Ishikawa (cell line): ENCODE data around the gene IMMP2L.

ENCODE experiments used
- CEBPB ChIP-seq: IDR thresholded peaks from 2 replicates; pipeline ENCODE4 v1.6.1; 2012
- CREB1 ChIP-seq: IDR thresholded peaks from 2 replicates; pipeline ENCODE4 v1.6.1; 2012; ENCODE audit warnings: low read depth
- EGR1 ChIP-seq: IDR thresholded peaks from 2 replicates; pipeline ENCODE4 v1.6.1; 2012
- EP300 ChIP-seq: IDR thresholded peaks from 2 replicates; pipeline ENCODE4 v1.6.1; 2012; ENCODE audit warnings: borderline replicate concordance
- FOXM1 ChIP-seq: IDR thresholded peaks from 2 replicates; pipeline ENCODE4 v1.6.1; 2012; ENCODE audit warnings: low read depth, borderline replicate concordance
- NFIC ChIP-seq: IDR thresholded peaks from 2 replicates; pipeline ENCODE4 v1.6.1; 2012
- RAD21 ChIP-seq: IDR thresholded peaks from 2 replicates; pipeline ENCODE4 v1.6.1; 2012; ENCODE audit warnings: low read depth
- TAF1 ChIP-seq: IDR thresholded peaks from 2 replicates; pipeline ENCODE4 v1.6.1; 2012; ENCODE audit warnings: low read depth, mild to moderate bottlenecking
- TCF12 ChIP-seq: IDR thresholded peaks from 2 replicates; pipeline ENCODE4 v1.6.1; 2012; ENCODE audit warnings: low read depth
- TEAD4 ChIP-seq: IDR thresholded peaks from 2 replicates; pipeline ENCODE4 v1.6.1; 2012
- YY1 ChIP-seq: IDR thresholded peaks from 2 replicates; pipeline ENCODE4 v1.6.1; 2012; ENCODE audit warnings: low read depth
- ZBTB7A ChIP-seq: IDR thresholded peaks from 2 replicates; pipeline ENCODE4 v1.6.1; 2012; ENCODE audit warnings: low read depth
- TF ChIP-seq, protein P1 (sequence below): IDR thresholded peaks from 2 replicates; pipeline ENCODE4 v1.6.1; 2012
- TF ChIP-seq, protein P2 (sequence below): IDR thresholded peaks from 2 replicates; pipeline ENCODE4 v1.6.1; 2012
- TF ChIP-seq, protein P3 (sequence below): IDR thresholded peaks from 2 replicates; pipeline ENCODE4 v1.6.1; 2012; ENCODE audit warnings: low read depth, mild to moderate bottlenecking

IMMP2L gene

DNA sequence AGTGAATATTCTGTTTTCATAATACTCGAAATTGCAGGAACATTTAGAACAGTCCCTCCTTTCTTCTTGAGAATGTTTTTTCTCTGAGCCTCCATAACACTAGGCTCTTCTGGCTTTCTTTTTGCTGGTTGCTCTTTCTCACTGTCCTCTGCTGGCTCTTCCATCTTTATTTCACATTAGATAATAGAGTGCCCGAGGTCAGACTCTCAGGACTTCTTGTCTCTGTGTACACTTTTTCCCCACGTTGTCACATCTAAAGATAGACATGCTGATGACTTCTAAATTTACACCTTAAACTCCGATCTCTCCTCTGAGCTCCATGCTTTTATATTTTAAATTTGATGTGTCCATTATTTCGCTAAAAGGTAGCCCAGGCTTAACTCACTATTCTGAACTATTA lies 486.8 kb downstream of the IMMP2L start:
- TF ChIP-seq ZBTB7A (no peak), EGR1 (no peak), YY1 (no peak), CEBPB (no peak), RAD21 (no peak), TAF1 (no peak), FOXM1 (no peak), EP300 (no peak), TEAD4 (no peak), CREB1 (no peak), TCF12 (no peak), NFIC (no peak)
- TF ChIP-seq, protein P1, sequence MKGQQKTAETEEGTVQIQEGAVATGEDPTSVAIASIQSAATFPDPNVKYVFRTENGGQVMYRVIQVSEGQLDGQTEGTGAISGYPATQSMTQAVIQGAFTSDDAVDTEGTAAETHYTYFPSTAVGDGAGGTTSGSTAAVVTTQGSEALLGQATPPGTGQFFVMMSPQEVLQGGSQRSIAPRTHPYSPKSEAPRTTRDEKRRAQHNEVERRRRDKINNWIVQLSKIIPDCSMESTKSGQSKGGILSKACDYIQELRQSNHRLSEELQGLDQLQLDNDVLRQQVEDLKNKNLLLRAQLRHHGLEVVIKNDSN = no peak
- TF ChIP-seq, protein P2, sequence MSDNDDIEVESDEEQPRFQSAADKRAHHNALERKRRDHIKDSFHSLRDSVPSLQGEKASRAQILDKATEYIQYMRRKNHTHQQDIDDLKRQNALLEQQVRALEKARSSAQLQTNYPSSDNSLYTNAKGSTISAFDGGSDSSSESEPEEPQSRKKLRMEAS = no peak
- TF ChIP-seq, protein P3, sequence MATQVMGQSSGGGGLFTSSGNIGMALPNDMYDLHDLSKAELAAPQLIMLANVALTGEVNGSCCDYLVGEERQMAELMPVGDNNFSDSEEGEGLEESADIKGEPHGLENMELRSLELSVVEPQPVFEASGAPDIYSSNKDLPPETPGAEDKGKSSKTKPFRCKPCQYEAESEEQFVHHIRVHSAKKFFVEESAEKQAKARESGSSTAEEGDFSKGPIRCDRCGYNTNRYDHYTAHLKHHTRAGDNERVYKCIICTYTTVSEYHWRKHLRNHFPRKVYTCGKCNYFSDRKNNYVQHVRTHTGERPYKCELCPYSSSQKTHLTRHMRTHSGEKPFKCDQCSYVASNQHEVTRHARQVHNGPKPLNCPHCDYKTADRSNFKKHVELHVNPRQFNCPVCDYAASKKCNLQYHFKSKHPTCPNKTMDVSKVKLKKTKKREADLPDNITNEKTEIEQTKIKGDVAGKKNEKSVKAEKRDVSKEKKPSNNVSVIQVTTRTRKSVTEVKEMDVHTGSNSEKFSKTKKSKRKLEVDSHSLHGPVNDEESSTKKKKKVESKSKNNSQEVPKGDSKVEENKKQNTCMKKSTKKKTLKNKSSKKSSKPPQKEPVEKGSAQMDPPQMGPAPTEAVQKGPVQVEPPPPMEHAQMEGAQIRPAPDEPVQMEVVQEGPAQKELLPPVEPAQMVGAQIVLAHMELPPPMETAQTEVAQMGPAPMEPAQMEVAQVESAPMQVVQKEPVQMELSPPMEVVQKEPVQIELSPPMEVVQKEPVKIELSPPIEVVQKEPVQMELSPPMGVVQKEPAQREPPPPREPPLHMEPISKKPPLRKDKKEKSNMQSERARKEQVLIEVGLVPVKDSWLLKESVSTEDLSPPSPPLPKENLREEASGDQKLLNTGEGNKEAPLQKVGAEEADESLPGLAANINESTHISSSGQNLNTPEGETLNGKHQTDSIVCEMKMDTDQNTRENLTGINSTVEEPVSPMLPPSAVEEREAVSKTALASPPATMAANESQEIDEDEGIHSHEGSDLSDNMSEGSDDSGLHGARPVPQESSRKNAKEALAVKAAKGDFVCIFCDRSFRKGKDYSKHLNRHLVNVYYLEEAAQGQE = no peak

DNA sequence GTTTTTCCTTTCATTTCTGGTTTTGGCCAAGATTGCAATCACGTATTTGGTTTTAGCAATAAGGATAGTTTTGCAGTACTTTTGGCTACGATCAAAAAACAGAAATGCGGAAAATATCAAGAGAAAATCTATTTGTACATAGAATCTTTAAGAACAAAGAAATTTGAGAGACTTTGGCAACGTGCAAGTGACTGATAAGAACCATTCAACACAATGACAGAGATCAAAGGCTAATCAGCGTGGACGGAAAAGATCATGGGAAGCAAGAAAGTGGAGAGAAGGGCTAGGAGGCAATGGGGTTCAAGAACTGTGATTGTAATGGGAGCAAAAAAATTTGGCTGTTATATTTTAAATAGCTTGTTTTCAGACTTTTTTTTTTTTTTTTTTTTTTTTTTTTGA lies 487.5 kb downstream of the IMMP2L start:
- TF ChIP-seq RAD21 = no peak

DNA sequence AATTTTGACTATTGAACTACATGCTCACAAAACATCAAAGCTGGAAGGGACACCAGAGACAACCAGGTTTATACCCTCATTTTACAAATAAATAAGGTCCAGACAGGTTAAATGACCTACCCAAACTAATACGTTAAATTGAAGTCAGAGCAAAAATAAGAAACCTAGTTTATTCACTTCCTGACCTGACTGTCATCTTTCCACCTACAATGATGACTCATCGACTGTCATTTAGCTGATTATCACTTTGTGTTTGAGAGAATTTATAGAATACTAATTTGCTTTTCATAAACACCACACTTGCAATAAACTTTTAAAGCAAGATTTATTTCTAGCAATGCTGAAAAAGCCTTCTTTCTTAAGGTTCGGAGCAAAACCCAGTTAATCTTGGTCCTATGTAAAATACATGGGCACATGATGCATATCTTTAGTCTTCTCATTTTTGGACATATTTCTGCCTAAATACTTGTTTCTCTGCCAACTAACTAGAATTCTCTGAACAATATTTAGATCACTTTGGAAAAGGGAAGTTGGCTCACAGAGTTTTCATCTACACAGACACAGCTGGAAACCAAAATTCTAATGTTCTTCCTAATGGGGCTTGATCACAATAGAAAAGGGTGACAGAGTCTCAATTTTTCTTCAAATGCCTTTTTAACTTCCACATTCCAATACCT lies 488.1 kb downstream of the IMMP2L start:
- TF ChIP-seq, protein P1 = no peak
- no peak for TF ChIP-seq TEAD4
- no peak for TF ChIP-seq RAD21
- no peak for TF ChIP-seq EP300
- no peak for TF ChIP-seq ZBTB7A
- no peak for TF ChIP-seq YY1
- TF ChIP-seq NFIC = no peak
- TF ChIP-seq TCF12 = no peak
- no peak for TF ChIP-seq FOXM1
- no peak for TF ChIP-seq TAF1
- no peak for TF ChIP-seq CREB1
- TF ChIP-seq, protein P2 = no peak
- TF ChIP-seq EGR1 = no peak
- no peak for TF ChIP-seq CEBPB
- TF ChIP-seq, protein P3 = no peak

DNA sequence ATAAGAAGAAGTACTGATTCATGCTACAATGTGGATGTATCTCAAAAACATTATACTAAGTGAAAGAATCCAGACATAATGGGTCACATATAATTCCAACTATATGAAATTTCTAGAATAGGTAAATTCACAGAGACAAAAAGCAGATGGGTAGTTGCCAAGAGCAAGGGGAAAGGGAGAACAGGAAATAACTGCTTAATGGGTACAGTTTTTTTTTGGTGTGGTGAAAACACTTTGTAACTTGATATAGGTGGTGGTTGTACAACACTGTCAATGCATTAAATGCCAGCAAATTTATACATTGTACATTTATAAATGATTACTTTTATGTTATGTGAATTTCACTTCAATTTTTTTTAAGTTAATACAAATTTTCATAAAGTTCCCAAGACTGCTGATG lies 490.7 kb downstream of the IMMP2L start:
- TF ChIP-seq TEAD4 = no peak
- no peak for TF ChIP-seq FOXM1
- TF ChIP-seq, protein P1 = no peak
- TF ChIP-seq NFIC = no peak
- no peak for TF ChIP-seq CEBPB
- TF ChIP-seq RAD21 = no peak
- no peak for TF ChIP-seq YY1
- TF ChIP-seq CREB1 = no peak
- no peak for TF ChIP-seq TCF12

DNA sequence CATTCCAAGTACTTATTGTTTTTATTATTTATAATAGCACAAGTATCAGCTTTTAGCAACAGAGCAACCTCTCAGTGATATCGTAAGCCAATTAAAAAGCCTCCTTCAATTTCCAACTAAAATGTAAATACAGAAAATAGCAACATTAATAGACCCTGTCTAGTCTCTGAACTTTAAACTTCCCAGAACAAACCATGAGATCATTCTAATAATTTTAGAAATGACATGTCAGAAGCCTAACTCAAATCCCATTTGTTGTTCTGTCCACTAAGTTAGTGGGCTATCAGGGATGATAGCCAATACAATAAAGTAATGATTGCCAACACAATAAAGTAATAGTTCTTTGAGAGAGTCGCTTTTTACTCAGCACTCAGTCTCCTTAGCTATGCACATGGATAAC lies 493.7 kb downstream of the IMMP2L start:
- TF ChIP-seq ZBTB7A = no peak
- no peak for TF ChIP-seq CEBPB
- no peak for TF ChIP-seq EP300
- TF ChIP-seq CREB1 = no peak
- TF ChIP-seq EGR1 = no peak
- TF ChIP-seq RAD21 = no peak
- no peak for TF ChIP-seq FOXM1
- no peak for TF ChIP-seq YY1
- no peak for TF ChIP-seq TEAD4
- TF ChIP-seq TCF12 = no peak
- TF ChIP-seq, protein P1 = no peak
- TF ChIP-seq TAF1 = no peak
- TF ChIP-seq, protein P3 = no peak
- TF ChIP-seq, protein P2 = no peak
- TF ChIP-seq NFIC = no peak
